GM21526 (cell line): ENCODE data around the gene IL17RC.
"Not testable (repeated sequence)": the region's sequence is repeated elsewhere in the genome, so short reads cannot be mapped to it uniquely, and the experiment has no call there.

Experiments used
- ATAC-seq: cut with Tn5 transposase; IDR thresholded peaks from one replicate; pipeline ENCODE4 v1.9.1; 2021; ENCODE audit warnings: moderate library complexity; ENCODE audit not compliant: unreplicated experiment, low FRiP score

IL17RC gene

DNA sequence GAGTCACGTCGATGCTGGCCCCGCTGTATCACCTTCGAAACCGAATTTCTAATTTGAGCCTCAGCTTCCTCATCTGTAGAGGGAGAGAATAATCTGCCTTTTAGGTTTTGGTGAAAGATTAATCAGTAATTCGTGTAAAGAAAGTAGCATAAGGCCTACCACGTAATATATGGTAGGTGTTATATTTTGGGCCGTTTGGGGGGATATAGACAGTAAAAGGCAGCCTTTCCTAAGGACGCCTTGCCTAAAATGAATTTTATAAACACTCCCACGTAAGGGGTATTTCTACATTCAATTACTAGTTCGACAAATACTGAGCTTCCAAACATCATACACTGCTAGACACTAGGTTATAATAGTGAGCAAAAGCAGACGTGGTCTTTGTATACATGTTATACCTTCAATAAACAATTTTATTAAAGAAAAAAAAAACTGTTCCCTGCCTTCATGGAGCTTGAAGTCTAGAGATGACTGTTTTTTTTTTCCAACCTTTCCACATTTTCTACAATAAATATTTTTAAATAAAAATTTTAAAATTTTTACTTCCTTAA lies 25.8 kb upstream of the IL17RC start:
- ATAC-seq, result no peak

DNA sequence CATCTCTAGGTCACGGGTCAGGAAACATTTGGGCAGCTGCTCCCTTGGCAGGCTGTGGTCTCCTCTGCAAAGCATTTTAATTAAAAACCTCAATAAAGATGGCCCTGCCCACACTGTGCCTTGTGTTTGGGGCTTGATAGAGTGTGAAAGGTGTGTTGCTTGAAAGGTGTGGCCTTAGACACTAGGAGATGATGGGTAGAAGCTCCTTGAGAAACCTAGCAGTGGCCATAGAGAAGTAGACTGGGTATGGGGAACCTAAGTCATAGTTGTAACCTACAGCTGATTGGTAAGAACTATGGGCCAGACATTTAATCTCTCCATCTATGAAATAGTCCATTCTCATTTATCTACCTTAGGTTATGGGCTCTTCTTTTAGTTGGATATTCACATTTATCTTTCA lies 23.2 kb upstream of the IL17RC start:
- no peak for ATAC-seq

DNA sequence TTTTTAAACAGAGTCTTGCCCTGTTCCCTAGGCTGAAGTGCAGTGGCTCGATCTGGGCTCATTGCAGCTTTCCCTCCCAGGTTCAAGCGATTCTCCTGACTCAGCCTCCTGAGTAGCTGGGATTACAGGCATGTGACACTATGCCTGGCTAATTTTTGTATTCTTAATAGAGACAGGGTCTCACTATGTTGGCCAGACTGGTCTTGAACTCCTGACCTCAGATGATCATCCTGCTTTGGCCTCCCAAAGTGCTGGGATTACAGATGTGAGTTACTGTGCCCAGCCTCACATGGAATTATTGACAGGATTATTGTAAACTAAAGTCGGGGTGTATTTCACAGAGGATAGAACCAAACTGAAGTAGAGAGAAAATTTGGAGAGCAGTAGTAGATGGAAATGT lies 21.2 kb upstream of the IL17RC start:
- not testable (repeated sequence) for ATAC-seq

DNA sequence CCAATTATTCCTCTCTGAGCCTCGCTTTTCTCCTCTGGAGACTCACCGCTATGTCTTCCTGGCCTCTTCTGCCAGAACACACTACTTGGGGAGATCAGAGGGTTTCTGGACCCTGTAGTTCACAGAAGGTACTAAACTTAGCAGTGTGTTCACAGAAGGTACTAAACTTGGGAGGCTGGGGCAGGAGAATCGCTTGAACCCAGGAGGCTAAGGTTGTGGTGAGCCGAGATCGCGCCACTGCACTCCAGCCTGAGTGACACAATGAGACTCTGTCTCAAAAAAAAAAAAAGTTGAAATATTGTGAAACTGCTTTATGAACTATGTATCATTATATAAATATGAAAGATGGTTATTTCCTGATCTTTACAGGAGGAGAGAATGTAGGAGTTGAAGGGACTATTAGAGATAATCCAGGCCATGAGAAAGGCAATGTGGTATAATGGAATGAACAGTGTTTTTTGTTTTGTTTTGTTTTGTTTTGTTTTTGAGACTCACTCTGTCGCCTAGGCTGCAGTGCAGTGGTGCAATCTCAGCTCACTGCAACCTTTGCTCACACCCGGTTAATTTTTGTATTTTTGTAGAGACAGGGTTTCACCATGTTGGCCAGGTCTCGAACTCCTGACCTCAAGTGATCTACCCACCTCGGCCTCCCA lies 20.0 kb upstream of the IL17RC start:
- ATAC-seq, result not testable (repeated sequence)

DNA sequence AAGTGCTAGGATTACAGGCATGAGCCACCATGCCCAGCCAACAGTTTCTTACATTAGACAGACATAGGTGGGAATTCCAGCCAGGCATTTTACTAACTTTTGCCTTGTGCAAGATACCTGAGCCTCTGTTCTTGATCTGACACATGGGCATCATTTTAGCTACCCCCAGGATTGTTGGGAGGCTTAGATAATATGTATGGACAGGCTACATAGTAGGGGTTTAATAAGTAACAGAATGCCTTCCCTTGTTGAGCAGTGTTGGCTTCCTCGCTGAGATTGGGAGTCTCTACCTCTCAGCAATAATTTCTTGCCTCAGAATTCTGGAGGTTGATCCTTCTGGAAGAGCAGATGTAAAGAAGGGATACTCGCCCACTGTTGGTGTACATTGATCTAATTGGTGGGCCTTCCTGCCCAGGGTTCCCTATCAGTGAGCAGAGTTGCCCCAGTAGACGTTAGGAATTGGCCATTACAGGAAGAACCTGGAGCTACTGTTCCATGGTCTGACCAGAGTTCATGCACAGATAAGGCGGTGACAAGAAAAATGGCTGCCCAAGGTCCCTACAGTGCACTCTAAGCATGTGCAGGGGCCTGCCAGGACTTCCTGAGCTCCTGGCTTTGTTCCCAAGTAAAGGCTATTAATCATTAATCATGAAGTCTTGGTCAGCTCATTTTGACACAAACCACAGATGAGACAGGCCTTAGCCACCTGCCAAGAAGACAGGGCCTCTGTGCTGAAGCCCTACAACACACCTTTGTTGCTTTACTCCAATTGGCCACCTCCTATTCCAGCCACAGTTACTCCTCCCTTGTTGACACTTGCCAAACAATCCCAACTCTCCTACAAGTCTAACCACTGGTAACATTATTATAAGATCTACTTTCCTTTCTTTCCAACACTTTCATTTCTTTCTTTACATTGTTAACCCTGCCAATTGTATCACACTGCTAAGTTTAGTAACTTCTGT lies 19.2 kb upstream of the IL17RC start:
- no peak for ATAC-seq

DNA sequence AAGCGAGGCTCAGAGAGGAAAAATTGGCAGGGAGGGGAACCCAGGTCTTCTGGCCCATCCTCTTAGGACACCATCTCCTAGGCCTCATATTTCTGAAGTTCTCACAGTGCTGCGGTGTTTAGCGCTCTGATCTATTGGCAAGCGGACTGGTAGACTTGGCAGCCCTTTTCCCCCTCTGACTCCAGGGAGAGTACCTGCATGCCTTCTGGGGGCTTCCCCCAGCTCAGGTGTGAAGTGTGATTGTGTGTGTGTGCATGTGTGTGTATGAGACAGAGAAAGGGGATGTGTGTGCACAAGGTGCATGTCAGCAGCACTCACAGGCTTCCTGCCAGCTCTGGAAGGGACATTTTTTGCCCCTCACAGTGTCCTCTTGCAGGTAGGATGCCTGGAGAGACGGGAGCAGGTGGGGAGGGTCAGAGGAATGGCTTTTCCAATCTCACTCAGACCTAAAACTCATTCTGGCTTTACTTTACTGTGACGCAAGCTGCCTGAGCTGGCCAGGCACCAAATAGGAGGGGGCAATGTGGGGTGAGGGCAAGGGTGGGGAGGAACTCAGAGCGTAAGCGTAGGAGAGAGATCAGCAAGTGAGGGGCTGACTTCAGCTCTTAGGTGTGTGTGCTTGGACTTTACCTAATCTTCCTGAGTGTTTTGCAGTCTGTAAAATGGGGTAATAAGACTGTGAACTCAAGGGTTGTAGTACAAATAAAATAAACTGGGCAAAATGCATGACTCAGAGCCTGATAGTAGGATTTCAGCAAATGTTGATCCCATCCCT lies 18.2 kb upstream of the IL17RC start:
- no peak for ATAC-seq

DNA sequence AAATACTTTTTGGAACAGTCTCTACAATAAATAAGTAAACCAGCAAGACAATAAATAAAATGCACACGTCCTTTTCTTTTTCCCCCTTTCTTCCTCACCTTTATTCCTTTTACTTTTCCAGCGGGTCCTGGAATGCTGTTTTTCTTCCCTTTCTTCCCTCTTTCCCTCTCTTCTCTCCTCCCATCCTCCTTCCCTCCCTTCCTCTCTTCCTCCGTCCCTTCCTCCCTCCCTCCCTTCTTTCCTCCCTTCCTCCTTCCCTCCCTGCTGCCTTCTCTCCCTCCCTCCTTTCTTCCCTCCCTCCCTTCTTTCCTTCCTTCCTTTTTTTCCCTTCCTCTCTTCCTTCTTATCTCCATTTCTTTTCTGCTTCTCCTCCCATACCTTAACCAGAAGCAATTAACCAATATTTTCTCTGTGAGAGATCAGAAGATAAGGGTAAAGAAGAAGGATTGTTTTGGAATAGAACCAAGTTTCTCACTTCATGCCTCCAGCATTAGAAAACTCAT lies 17.6 kb upstream of the IL17RC start:
- ATAC-seq, result no peak

DNA sequence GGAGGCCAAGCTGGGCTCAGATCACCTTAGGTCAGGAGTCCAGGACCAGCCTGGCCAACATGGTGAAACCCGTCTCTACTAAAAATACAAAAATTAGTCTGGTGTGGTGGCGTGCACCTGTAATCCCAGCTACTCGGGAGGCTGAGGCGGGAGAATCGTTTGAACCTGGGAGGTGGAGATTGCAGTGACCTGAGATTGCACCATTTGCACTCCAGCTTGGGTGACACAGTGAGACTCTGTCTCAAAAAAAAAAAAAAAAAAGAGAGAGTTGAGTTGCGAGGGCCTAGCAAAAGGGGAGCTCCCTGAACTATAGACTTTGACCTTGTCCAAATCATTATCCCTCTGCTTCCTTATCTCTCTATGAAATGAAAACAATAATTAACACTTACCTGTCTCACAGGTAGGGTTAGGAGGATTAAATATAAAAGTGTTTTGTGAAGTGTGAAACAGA lies 15.9 kb upstream of the IL17RC start:
- ATAC-seq, result not testable (repeated sequence)

DNA sequence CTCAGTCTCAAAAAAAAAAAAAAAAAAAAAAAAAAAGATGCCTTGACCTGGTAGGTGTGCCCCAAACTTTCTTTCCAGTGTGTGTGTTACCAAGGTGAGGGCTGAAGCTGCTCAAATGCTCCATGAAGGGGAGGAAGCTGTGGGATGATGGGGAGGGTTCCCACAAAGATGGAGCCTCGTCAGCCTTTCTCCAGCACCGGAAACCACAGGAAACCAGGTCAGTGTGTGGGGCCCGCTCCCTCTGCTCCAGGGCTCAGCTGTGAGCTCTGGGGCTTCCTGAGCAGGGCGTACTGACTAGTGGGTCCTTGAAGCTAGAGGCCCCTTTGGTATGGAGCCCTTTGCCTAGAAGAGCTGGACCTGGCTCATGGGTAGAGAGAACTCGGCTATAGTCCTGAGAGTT lies 14.9 kb upstream of the IL17RC start:
- no peak for ATAC-seq

DNA sequence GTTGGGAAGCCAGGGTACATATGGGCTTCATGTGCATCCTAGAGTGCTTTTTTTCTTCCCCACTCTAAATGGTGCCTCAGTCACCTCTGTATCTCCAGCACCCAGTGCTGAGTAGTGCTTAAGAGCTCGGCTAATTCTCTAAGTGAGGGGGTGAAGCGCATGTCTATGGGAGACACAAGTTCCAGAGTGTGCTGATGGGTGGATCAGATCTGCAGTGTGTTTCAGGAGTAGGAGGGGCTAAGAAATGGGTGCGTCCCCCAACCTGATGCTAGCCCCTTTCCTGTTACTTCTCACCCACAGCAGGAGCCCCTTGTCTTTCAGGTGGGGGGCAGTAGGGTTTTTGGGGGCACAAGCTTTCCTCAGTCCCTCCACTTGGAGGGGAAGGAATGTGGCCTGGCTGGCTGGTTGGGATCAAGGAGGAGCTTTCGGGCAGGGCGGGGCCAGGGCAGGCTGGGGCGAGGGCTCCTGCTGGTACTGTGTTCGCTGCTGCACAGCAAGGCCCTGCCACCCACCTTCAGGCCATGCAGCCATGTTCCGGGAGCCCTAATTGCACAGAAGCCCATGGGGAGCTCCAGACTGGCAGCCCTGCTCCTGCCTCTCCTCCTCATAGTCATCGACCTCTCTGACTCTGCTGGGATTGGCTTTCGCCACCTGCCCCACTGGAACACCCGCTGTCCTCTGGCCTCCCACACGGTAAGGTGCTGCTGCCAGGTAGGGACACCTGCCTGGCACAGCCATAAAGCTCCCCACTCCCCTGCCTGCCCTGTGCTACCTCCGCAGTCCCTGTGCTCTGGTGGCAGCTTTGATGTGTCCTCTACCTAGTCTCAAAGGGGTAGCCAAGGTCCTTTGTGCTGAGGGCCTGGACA lies 14.3 kb upstream of the IL17RC start, which contains the start of gene IL17RE:
IL17RE (plus strand) TSS at position 477 of the 866 bp plus-strand sequence; CDS start at position 562, 85 bp downstream.
- no peak for ATAC-seq

DNA sequence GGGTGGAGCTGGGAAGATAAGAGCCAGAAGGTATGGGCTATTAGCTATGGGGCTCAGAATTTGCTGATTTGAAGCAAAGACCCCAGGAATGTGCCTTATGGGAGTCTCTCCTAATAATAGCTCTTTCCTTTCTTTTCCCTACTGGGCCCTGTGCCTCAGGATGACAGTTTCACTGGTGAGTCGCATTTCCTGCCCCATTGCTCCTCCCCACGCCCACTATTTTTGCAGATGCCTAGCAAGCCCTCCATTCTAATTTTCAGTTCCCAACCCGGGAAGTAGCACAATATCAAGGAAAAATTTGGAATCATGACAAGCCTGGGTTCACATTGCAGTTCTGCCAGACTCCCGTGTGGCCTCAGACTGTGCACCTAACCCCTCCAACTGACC lies 13.7 kb upstream of the IL17RC start:
- no peak for ATAC-seq

DNA sequence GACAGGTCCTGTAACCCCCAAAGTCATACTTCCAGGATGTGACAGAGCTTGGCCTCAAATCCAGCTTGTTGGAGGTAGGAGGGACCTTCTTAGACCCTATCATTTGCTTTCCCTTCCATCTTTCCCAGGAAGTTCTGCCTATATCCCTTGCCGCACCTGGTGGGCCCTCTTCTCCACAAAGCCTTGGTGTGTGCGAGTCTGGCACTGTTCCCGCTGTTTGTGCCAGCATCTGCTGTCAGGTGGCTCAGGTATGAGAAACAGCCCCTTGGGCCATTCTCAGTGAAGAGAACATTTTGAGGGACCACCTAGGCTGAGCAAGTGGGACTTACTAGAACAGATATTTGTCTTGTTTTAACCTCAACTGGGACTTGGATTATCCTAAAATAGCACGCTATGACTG lies 13.0 kb upstream of the IL17RC start:
- ATAC-seq, result no peak

DNA sequence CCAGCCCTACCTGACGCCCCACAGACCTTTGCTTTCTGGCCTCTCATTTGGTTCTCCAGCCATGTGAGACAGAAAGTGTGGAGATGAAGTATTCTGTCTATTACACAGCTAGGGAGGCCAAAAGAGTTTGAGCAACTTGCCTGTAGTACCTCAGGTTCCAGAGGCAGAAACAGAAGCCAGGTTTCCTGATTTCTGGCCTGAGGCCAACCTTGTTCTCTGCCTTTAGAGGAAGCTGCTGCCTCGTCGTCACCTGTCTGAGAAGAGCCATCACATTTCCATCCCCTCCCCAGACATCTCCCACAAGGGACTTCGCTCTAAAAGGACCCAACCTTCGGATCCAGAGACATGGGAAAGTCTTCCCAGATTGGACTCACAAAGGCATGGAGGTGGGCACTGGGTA lies 10.4 kb upstream of the IL17RC start:
- no peak for ATAC-seq

DNA sequence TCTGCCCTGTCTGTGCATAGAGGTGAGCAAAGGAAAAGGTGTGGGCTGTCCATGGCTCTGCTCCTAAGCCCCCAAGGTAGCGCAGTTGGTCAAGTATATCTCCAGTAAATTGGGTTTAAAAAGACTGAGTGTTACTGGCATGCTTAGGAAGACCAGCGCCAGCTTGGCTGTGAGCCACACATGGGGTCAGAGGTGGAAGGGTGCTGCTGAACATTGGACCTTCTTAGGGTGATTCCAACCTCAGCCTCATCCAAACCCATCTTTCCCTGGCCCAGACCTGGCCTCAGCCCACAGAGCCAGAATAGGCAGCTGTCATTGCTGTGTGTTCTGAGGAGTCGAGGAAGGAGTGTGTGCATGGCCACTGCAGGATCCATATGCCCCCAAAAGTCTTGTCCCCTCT lies 8.6 kb upstream of the IL17RC start:
- ATAC-seq, result no peak

DNA sequence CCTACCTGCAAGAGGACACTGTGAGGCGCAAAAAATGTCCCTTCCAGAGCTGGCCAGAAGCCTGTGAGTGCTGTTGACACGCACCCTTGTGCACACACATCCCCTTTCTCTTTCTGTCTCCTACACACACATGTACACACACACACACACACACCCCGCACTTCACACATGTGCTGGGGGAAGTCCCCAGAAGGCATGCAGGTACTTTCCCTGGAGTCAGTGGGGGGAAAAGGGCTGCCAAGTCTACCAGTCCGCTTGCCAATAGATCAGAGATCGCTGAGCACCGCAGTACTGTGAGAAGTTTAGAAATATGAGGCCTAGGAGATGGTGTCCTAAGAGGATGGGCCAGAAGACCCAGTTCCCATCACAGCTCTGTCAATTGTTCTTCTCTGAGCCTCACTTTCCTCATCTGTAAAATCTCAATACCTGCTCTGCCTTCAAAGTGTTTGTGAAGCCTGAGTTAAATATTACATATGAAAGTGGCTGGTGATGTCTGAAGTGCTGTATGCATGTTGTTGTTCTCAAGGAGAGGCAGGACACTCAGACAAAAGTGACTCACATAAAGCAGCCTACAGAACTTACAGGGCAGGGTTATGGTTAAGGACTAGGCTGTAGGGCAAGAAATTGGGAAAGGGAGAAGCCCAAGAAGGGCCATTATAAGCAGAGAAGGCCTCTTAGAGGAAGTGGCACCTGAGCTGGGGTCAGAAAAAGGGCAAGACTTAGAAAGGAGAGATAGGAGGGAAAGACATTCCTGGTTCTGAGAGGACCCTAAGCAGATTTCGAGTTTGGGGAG lies 7.5 kb upstream of the IL17RC start:
- no peak for ATAC-seq

DNA sequence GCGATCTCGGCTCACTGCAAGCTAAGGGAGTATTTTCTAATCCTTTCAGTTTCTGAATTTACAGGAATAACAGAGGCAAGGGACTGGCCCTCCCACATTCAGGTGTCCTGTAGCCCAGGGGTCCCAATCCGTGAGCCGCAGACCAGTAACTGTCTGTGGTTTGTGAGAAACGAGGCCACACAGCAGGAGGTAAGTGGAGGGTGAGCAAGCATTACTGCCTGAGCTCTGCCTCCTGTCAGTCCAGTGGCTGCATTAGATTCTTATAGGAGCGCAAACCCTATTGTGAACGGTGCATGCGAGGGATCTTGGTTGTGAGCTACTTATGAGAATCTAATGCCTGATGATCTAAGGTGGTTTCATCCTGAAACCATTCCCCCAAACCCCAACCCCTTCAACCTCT lies 5.0 kb upstream of the IL17RC start:
- no peak for ATAC-seq

DNA sequence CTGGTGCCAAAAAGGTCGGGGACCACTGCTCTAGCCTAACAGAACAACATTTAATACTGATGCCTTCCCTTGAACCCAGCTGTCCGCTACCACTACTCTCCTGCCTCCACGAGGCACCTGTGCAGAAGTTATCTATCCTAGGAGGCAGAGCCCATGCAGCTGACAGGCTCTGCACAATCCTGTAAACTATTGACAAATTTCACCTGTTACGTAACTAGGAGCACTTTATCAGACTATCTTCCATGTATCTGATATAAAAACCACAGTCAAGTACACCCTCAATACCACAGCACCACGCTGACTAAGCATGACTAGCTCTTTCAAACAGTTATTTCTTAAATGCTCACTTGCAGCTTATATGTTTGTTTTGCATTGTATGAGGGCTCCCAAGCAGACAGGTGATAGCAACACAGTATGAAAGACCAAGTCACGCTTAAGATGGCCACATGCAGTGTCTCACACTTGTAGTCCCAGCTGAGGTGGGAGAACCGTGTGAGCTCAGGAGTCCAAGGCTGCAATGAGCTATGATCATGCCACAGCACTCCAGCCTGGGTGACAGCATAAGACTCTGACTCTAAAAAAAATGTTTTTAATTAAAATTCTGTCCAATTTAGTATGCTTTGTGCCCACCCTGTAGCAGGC lies 4.5 kb upstream of the IL17RC start:
- no peak for ATAC-seq

DNA sequence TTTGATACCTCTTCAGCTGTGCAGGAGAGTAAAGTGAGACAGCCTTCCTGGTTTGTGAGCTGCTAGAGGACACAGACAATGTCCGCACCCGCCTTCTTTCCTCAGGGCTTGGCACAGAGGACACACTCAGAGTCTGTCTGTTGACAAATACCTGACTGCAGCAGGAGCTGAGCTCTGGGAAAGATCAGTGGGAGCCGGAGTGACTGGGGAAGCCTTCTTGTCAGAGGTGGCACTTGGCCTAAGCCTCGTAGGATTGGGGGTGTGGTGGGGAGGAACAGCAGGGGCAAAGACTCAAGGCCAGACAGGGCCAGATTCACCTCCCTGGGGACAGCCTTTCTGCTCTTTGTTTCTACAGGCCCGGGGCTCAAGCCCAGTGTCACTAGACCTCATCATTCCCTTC lies 3.3 kb upstream of the IL17RC start:
- ATAC-seq, result no peak
